Measurements from ENCODE around the gene ITPKB. TPM values are rescaled to one million over a fixed set of nuclear protein-coding genes. Genes with fewer than 3 reads are reported as not detected.

Gene ITPKB
- total RNA-seq, 2 experiments from 2014 or later, result 47.0 to 47.4 TPM

DNA sequence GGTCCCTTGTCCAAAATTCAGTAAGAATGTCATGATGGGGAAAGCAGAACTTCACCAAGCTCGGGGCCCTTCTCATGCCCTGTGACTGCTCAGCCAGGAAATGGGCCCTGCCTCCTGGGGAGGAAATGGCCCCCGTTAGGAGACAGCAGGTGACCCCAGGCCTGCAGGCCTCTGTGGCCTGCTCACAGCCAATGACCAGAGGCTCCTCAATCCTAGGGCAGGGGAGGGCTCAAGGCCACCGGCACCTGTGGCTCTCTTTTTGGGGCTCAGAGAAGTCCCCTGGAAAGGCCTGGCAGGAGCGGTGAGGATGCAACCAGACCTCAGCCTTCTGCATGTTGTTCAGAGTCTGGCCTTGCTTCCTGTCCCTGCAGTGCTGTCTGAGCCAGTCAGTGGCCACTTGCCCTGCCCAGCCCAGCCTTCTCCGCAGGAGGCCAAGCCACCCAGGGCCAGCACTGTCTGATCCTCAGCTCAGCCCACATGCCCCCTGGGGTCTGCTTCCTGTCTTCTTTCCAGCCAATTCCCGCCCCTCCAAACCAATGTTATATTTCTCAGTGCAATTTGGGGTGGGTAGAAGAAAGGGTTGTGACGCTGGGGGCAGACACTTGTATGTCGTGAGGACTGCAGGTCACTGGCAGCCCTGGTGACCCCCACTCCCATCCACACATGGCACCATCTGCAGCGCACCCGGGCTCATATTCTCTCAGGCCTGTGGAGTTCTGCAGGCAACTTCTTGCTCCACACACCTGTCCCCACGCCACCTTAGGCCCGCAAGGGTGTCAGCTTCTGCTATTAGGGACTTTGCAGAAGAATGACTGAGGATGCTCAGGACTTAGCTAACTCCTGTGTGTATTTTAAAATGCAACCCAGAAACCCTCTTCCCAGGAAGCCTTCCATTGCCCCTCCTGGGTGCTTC lies 83.6 kb downstream of the ITPKB start:
- Mint-ChIP-seq H3K4me3 (peak overlapping the region; percentile 80), H3K4me1 (ENCODE audit: low read depth) (peaks cover 16% of the 10 kb centered on the region), H3K27me3 (ENCODE audit: low read depth) (no peaks in the 10 kb centered on the region), H3K9me3 (ENCODE audit: insufficient read depth) (no peaks in the 10 kb centered on the region), H3K36me3 (ENCODE audit: low read depth) (peaks cover 16% of the 10 kb centered on the region), H3K27ac (peak overlapping the region; percentile 97)
- POLR2A ChIA-PET, result interaction anchor here (5.2 kb wide), 1 partner anchor 21 kb away, joined by 40 read pairs; no protein-coding TSS in a partner anchor
- ATAC-seq (peak; percentile 28), DNase-seq (peak; percentile 46)
- CTCF ChIA-PET, result interaction anchor here (0.6 to 5.9 kb wide), 8 partner anchors 12 to 257 kb away, joined by 3 to 38 read pairs (median 6); no protein-coding TSS in a partner anchor

DNA sequence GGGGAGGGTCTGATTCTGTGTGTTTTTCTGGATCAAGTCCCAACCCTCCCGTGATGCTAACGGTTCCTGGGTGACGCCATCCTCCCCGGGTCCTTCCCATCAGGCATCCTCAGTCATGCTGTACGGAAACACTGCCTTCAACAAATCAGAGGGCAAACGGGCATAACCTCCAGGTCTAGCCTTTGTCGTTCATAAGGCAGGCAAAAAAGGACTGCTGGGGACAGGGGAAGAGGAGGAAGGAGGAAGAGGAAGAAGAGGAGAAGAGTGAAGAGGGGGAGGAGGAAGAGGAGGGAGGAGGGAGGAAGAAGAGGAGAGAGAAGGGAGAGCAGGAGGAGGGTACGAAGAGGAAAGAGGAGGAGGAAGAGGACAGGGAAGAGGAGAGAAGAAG lies 84.4 kb downstream of the ITPKB start:
- Mint-ChIP-seq H3K4me1 (ENCODE audit: low read depth) (peaks cover 8% of the 10 kb centered on the region), H3K27ac (peak overlapping the region; percentile 97), H3K36me3 (ENCODE audit: low read depth) (peaks cover 11% of the 10 kb centered on the region), H3K9me3 (ENCODE audit: insufficient read depth) (no peaks in the 10 kb centered on the region), H3K27me3 (ENCODE audit: low read depth) (no peaks in the 10 kb centered on the region), H3K4me3 (peak overlapping the region; percentile 80)
- DNase-seq (no peak), ATAC-seq (no peak)
- CTCF ChIA-PET, result interaction anchor here (0.8 to 5.9 kb wide), 11 partner anchors 9 to 246 kb away, joined by 3 to 38 read pairs (median 8); partner anchors contain the start of genes ITPKB and PARP1
- POLR2A ChIA-PET, result interaction anchor here (0.8 to 5.2 kb wide), 8 partner anchors 8 to 82 kb away, joined by 3 to 40 read pairs (median 5); no protein-coding TSS in a partner anchor

DNA sequence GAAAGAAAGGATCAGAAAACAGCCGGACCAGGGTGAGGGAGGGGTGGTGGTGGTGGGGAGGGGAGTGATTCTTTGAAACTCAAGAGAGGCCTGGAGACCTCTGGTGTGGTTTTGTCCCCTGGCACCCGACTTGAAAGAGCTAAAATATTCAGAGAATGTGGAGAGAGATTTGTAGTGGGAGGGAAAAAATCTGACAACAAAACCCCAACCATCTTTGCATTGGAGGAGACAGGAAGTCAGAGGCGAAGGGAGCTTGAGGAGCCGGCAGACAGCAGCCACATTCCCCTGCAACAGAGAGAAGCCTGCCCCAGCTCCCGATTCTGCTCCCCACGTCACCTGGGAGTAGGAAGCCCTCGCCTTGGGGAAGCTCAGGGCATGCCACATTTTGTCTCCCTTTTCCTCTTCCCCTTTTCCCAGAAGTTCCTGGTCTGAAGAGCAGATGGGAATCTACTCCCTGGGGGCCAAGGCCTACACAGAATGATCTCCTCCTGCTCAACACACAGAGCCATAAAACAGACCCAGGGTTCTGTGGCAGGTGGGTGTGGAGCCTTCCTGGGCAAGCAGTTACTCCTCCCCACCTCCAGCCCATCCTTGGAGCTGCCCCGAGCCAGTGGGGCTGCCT lies 84.9 kb downstream of the ITPKB start:
- Mint-ChIP-seq H3K4me1 (ENCODE audit: low read depth) (peaks cover 7% of the 10 kb centered on the region), H3K27ac (peak overlapping the region; percentile 97), H3K4me3 (peak overlapping the region; percentile 80), H3K27me3 (ENCODE audit: low read depth) (no peaks in the 10 kb centered on the region), H3K9me3 (ENCODE audit: insufficient read depth) (no peaks in the 10 kb centered on the region), H3K36me3 (ENCODE audit: low read depth) (peaks cover 15% of the 10 kb centered on the region)
- ChIA-PET CTCF (interaction anchor here (0.8 to 5.9 kb wide), 16 partner anchors 9 to 246 kb away, joined by 3 to 38 read pairs (median 5); partner anchors contain the start of genes ITPKB and PARP1), POLR2A (interaction anchor here (0.8 to 5.2 kb wide), 10 partner anchors 8 to 83 kb away, joined by 3 to 40 read pairs (median 5); no protein-coding TSS in a partner anchor)
- DNase-seq (no peak), ATAC-seq (peak; percentile 7)

DNA sequence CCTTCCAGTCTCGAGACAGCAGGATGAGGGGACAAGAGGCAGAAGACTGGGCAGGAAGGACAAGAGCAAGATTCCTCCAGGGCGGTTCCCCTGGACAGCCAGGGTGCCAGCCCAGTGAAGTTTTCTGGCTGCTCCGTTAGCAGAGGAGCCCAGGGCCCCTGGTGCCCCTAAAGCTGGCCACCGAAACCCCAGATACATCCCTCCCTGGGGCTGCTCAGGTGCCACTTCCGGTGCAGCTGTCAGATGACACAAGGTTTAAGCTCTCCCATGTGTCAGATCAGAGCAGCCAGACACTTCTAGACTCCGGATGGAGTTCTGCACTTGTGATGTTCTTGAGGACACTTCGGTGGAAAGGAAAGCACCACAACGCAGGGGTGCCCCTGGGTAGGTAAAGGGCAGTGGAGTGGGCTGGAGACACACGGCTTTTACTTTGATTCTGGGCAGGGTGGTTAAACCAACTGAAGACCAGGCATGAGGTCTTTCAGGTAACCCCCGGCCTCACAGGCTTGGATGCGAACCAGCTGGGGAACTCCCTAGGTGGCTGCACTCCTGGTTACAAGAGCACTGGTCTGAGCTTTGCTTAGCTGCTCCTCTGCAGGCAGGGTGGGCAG lies 85.7 kb downstream of the ITPKB start:
- peak; percentile 81 for DNase-seq
- peaks cover 22% of the 10 kb centered on the region for H3K36me3 Mint-ChIP-seq (ENCODE audit: low read depth)
- H3K27ac Mint-ChIP-seq, result peak overlapping the region; percentile 97
- peak overlapping the region; percentile 80 for H3K4me3 Mint-ChIP-seq
- POLR2A ChIA-PET, result interaction anchor here (0.8 to 5.2 kb wide), 10 partner anchors 9 to 86 kb away, joined by 3 to 40 read pairs (median 5); no protein-coding TSS in a partner anchor
- peak; percentile 84 for ATAC-seq
- no peaks in the 10 kb centered on the region for H3K9me3 Mint-ChIP-seq (ENCODE audit: insufficient read depth)
- peaks cover 8% of the 10 kb centered on the region for H3K4me1 Mint-ChIP-seq (ENCODE audit: low read depth)
- CTCF ChIA-PET, result interaction anchor here (0.8 to 5.9 kb wide), 16 partner anchors 9 to 504 kb away, joined by 3 to 38 read pairs (median 5); partner anchors contain the start of gene ITPKB
- no peaks in the 10 kb centered on the region for H3K27me3 Mint-ChIP-seq (ENCODE audit: low read depth)

DNA sequence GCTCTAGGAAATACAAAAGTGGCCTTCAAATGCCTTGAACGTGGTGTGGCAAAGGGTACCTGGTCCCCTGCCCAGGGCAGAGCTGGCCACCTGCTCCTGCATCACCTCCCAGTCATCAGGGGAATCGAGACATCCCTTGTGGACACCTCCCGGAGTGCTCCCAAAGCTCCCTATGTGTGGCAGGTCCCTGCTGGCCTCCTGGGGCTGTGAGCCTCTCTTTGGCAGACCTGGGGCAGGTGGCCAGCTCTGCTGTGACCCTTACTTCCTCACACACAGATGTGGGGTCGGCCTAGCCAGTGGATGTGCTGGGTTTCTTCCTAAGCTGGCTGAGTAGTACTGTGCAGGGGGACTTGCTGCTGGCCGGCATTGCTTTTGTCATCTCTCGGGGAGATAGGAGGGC lies 86.5 kb downstream of the ITPKB start:
- Mint-ChIP-seq H3K9me3 (ENCODE audit: insufficient read depth) (no peaks in the 10 kb centered on the region), H3K4me1 (ENCODE audit: low read depth) (peaks cover 10% of the 10 kb centered on the region), H3K27ac (peak overlapping the region; percentile 97), H3K4me3 (no peak overlapping the region), H3K36me3 (ENCODE audit: low read depth) (peaks cover 29% of the 10 kb centered on the region), H3K27me3 (ENCODE audit: low read depth) (no peaks in the 10 kb centered on the region)
- no peak for DNase-seq
- ATAC-seq, result no peak
- POLR2A ChIA-PET, result interaction anchor here (1.2 to 5.2 kb wide), 4 partner anchors 9 to 87 kb away, joined by 5 to 40 read pairs (median 6); no protein-coding TSS in a partner anchor
- CTCF ChIA-PET, result interaction anchor here (1.4 to 5.9 kb wide), 5 partner anchors 11 to 175 kb away, joined by 4 to 38 read pairs (median 17); no protein-coding TSS in a partner anchor

DNA sequence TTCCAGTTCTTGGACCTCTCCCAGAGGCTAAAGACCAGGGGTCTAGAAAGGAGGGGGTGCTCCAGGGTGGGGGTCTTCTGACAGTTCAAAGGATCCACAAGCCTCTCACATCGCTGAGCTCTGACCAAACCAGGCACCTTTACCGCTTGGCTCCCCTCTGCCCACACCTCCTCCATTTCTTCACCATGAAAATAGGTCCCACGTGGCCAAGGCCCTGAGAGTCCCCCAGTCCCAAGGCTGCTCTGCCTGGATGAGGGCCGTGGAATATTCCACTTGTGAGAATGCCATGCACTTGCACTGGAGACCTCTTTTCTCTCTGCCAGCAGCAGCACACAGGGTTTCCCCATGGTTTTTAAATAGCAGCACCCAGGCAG lies 87.4 kb downstream of the ITPKB start:
- ChIA-PET CTCF (interaction anchor here (1.5 to 4.6 kb wide), 2 partner anchors 11 to 19 kb away, joined by 6 to 19 read pairs; no protein-coding TSS in a partner anchor), POLR2A (interaction anchor here (0.9 kb wide), 1 partner anchor 31 kb away, joined by 3 read pairs; no protein-coding TSS in a partner anchor)
- peaks cover 28% of the 10 kb centered on the region for H3K36me3 Mint-ChIP-seq (ENCODE audit: low read depth)
- no peak overlapping the region for H3K4me3 Mint-ChIP-seq
- DNase-seq, result no peak
- no peak for ATAC-seq
- no peaks in the 10 kb centered on the region for H3K27me3 Mint-ChIP-seq (ENCODE audit: low read depth)
- H3K9me3 Mint-ChIP-seq (ENCODE audit: insufficient read depth), result no peaks in the 10 kb centered on the region
- peaks cover 13% of the 10 kb centered on the region for H3K4me1 Mint-ChIP-seq (ENCODE audit: low read depth)
- no peak overlapping the region for H3K27ac Mint-ChIP-seq

DNA sequence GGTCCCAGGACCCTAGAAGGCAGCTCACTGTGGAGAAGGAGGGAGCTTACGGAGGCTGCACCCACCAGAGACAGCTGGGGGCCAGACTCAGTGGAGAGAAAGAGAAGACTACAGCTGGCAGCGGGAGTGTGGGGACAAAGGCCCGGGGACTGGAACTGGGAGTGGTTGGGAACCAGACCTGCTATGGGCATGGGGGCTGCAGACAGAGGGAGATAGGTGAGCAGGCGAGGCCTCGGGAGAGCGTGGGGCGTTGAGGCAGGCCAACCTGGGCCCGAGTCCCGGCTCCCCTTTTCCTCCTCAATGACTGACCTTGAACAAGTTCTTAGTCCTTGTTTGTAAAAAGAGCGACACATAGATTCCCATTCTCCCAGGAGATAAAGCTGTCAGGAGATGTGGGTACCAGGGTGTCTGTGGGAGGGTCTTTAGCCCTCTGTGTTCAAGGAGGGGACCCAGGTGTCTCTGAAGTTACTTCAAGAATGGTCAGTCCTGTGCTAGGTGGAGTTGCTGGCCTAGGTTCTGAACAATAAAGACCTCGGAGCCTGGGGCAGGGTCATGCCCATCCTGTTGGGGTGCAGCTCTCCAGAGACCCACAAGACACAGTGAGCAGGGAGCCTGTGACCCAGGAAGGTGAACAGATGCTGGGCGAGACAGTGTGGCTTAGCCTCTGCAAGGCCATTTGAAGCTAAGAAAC lies 87.9 kb downstream of the ITPKB start:
- Mint-ChIP-seq H3K9me3 (ENCODE audit: insufficient read depth) (no peaks in the 10 kb centered on the region), H3K4me1 (ENCODE audit: low read depth) (peaks cover 19% of the 10 kb centered on the region), H3K27me3 (ENCODE audit: low read depth) (no peaks in the 10 kb centered on the region), H3K27ac (no peak overlapping the region), H3K4me3 (no peak overlapping the region), H3K36me3 (ENCODE audit: low read depth) (peaks cover 29% of the 10 kb centered on the region)
- POLR2A ChIA-PET, result interaction anchor here (0.9 kb wide), 1 partner anchor 32 kb away, joined by 3 read pairs; no protein-coding TSS in a partner anchor
- DNase-seq (no peak), ATAC-seq (no peak)
- CTCF ChIA-PET, result interaction anchor here (0.6 to 4.6 kb wide), 5 partner anchors 12 to 176 kb away, joined by 3 to 19 read pairs (median 5); no protein-coding TSS in a partner anchor

DNA sequence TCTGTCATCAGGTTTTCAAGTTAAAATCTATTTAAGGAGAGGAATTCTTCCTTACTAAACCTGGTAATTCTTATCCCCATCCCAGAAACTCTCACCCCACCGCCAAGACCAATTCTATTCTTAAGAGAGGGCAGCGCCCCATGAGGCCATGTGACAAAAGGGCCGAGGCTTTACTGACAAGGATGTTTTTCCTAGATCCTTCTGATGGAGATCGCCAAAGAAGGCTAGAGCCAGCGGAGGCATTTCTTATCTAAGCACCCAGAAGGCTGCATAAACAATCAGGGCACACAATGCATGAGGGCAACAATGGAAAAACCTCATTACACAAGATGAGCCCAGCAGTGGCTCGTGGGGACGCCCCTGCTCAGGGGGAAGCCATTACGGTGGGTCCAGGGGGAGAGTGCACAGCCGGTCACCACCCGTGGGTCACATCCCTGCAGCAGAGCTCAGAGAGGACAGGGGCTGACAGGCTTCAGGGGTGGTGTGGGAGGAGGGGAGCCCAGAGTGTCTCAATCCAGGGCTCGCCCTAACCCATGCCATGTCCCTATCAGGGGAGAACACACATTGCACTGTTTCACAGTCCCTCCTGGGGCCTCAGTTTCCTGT lies 88.7 kb downstream of the ITPKB start:
- no peak for ATAC-seq
- no peak for DNase-seq
- ChIA-PET CTCF (interaction anchor here (0.6 to 4.6 kb wide), 6 partner anchors 9 to 177 kb away, joined by 3 to 19 read pairs (median 3); no protein-coding TSS in a partner anchor), POLR2A (no interaction called here)
- H3K4me3 Mint-ChIP-seq, result no peak overlapping the region
- peaks cover 34% of the 10 kb centered on the region for H3K36me3 Mint-ChIP-seq (ENCODE audit: low read depth)
- no peak overlapping the region for H3K27ac Mint-ChIP-seq
- no peaks in the 10 kb centered on the region for H3K9me3 Mint-ChIP-seq (ENCODE audit: insufficient read depth)
- H3K27me3 Mint-ChIP-seq (ENCODE audit: low read depth), result no peaks in the 10 kb centered on the region
- H3K4me1 Mint-ChIP-seq (ENCODE audit: low read depth), result peaks cover 27% of the 10 kb centered on the region

DNA sequence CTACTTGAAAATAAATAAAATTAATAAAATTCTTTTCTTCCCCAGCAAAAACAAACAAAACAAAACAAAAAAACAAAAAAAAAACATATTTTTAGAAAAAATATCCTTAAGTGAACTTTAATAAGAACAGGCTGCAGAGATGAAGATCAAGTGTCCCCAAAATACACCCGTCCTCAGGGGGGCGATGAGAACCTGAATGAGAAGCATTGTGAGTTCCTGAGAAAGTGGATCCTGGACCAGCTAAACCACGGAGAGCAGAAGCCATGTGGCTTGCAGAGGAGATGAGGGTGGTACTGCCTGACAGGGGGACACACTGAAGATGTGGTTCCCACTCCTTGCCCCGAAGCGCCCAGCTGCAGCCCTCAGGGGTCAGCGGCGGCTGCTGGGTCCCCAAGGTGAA lies 89.3 kb downstream of the ITPKB start:
- H3K4me3 Mint-ChIP-seq, result no peak overlapping the region
- H3K27ac Mint-ChIP-seq, result peak overlapping the region; percentile 24
- H3K27me3 Mint-ChIP-seq (ENCODE audit: low read depth), result no peaks in the 10 kb centered on the region
- ChIA-PET CTCF (interaction anchor here (0.9 to 1.7 kb wide), 4 partner anchors 10 to 177 kb away, joined by 3 to 5 read pairs (median 3); no protein-coding TSS in a partner anchor), POLR2A (no interaction called here)
- ATAC-seq, result no peak
- H3K4me1 Mint-ChIP-seq (ENCODE audit: low read depth), result peaks cover 33% of the 10 kb centered on the region
- H3K9me3 Mint-ChIP-seq (ENCODE audit: insufficient read depth), result no peaks in the 10 kb centered on the region
- peak; percentile 62 for DNase-seq
- H3K36me3 Mint-ChIP-seq (ENCODE audit: low read depth), result peaks cover 34% of the 10 kb centered on the region

DNA sequence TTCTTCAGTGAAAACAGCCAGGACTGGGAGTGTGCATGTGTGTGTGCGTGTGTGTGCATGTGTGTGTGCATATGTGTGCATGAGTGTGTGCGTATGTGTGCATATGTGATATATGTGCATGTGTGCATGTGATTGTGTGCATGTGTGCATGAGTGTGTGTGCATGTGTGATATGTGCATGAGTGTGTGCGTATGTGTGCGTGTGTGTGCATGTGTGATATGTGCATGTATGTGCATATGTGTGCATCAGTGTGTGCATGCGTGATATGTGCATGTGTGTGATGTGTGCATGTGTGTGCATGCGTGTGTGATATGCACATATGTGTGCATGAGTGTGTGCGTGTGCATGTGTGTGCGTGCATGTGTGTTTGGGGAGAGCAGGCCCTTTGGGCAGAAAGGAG lies 89.8 kb downstream of the ITPKB start:
- H3K4me1 Mint-ChIP-seq (ENCODE audit: low read depth), result peaks cover 38% of the 10 kb centered on the region
- H3K36me3 Mint-ChIP-seq (ENCODE audit: low read depth), result peaks cover 38% of the 10 kb centered on the region
- H3K9me3 Mint-ChIP-seq (ENCODE audit: insufficient read depth), result no peaks in the 10 kb centered on the region
- no peak overlapping the region for H3K4me3 Mint-ChIP-seq
- ATAC-seq, result no peak
- H3K27ac Mint-ChIP-seq, result peak overlapping the region; percentile 64
- DNase-seq, result no peak
- ChIA-PET POLR2A (interaction anchor here (1.5 kb wide), 1 partner anchor 28 kb away, joined by 3 read pairs; no protein-coding TSS in a partner anchor), CTCF (interaction anchor here (1.2 to 1.7 kb wide), 2 partner anchors 16 to 39 kb away, joined by 4 to 7 read pairs; no protein-coding TSS in a partner anchor)
- H3K27me3 Mint-ChIP-seq (ENCODE audit: low read depth), result no peaks in the 10 kb centered on the region
